ENCODE measurements around the gene CLIC2. TPM values are rescaled to one million over a fixed set of nuclear protein-coding genes. Genes with fewer than 3 reads are reported as not detected.
"Not testable (repeated sequence)": the region's sequence is repeated elsewhere in the genome, so short reads cannot be mapped to it uniquely, and the experiment has no call there.

Gene CLIC2
- total RNA-seq, 2 experiments from 2014 or later, result 0.16 TPM; not detected in 1

DNA sequence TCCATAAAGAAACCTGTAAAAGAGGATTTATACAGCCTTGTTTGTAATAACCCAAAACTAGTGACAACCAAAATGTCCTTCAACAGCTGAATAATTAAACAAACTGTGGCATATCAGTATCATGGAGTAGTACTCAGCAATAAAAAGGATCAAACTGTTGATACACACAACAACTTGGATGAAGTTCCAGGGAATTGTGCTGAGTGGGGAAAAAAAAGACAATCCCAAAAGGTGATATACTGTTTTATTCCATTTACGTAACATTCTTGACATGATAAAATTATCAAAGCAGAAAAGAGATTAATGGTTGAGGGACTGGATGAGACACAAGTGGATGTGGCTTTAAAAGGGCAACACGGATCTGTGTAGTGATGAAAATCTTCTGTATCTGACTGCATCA, 7.8 kb downstream of the CLIC2 start:
- Mint-ChIP-seq H3K9me3 (ENCODE audit: insufficient read depth) (no peaks in the 10 kb centered on the region), H3K4me1 (ENCODE audit: low read depth) (no peaks in the 10 kb centered on the region), H3K4me3 (no peak overlapping the region), H3K36me3 (ENCODE audit: low read depth) (no peaks in the 10 kb centered on the region), H3K27me3 (ENCODE audit: low read depth) (peaks cover 11% of the 10 kb centered on the region), H3K27ac (no peak overlapping the region)
- DNase-seq (no peak), ATAC-seq (no peak)
- POLR2A ChIA-PET, result no interaction called here
- CTCF ChIA-PET, result no interaction called here

DNA sequence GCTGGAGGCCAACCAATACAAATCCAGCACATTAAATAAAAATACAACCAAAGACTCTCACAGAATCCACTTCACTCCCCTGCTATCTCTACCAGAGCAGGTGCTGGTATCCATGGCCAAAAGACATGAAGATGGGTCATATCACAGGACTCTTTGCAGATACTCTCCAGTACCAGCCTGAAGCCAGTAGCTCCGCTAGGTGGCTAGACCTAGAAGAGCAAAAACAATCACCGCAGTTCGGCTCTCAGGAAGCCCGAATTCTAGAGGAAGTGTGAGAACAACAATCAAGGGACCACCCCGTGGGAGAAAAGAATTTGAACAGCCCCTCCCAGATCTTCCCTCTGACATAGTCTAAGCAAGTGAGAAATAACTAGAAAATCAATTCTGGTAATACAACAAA, 20.2 kb downstream of the CLIC2 start:
- Mint-ChIP-seq H3K4me1 (ENCODE audit: low read depth) (no peaks in the 10 kb centered on the region), H3K27ac (no peak overlapping the region), H3K9me3 (ENCODE audit: insufficient read depth) (no peaks in the 10 kb centered on the region), H3K27me3 (ENCODE audit: low read depth) (no peaks in the 10 kb centered on the region), H3K4me3 (no peak overlapping the region), H3K36me3 (ENCODE audit: low read depth) (no peaks in the 10 kb centered on the region)
- DNase-seq, result no peak
- CTCF ChIA-PET, result no interaction called here
- ATAC-seq, result no peak
- POLR2A ChIA-PET, result no interaction called here

DNA sequence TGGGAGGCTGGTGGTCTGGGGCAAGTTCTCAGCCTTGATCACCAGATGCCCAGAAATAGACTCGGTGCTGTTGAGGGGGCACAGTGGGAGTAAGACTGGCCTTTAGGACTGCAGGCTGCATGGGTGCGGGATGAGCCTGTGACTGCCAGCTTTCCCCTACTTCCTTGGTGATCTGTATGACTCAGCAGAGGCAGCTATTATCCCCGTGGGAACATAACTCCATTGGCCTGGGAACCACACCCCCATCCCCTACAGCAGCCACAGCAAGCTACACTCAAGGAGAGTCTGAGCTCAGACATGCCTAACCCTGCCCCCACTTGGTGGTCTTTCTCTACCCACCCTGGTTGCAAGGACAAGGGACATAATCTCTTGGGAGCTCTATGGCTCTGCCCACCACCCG, 20.6 kb downstream of the CLIC2 start:
- DNase-seq (no peak), ATAC-seq (no peak)
- H3K4me1 Mint-ChIP-seq (ENCODE audit: low read depth), result no peaks in the 10 kb centered on the region
- no peak overlapping the region for H3K4me3 Mint-ChIP-seq
- H3K9me3 Mint-ChIP-seq (ENCODE audit: insufficient read depth), result peaks cover under 1% of the 10 kb centered on the region
- no peak overlapping the region for H3K27ac Mint-ChIP-seq
- CTCF ChIA-PET, result no interaction called here
- no peaks in the 10 kb centered on the region for H3K36me3 Mint-ChIP-seq (ENCODE audit: low read depth)
- POLR2A ChIA-PET, result no interaction called here
- H3K27me3 Mint-ChIP-seq (ENCODE audit: low read depth), result no peaks in the 10 kb centered on the region

DNA sequence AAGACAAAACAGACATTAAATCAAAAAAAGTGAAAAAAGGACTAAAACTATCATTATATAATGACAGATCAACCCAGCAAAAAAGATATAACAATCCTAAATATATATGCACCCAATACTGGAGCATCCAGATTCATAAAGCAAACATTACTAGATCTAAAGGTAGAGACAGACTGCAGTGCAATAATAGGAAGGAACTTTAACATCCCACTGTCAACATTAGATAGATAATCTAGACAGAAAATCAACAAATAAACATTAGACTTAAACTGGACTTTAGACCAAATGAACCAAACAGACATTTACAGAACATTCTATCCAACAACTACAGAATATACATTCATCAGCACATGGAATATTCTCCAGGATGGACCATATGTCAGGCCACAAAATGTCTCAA, 40.6 kb downstream of the CLIC2 start:
- H3K4me3 Mint-ChIP-seq, result no peak overlapping the region
- CTCF ChIA-PET, result no interaction called here
- H3K36me3 Mint-ChIP-seq (ENCODE audit: low read depth), result no peaks in the 10 kb centered on the region
- H3K27me3 Mint-ChIP-seq (ENCODE audit: low read depth), result no peaks in the 10 kb centered on the region
- ATAC-seq (no peak), DNase-seq (no peak)
- H3K9me3 Mint-ChIP-seq (ENCODE audit: insufficient read depth), result no peaks in the 10 kb centered on the region
- no peak overlapping the region for H3K27ac Mint-ChIP-seq
- no peaks in the 10 kb centered on the region for H3K4me1 Mint-ChIP-seq (ENCODE audit: low read depth)
- POLR2A ChIA-PET, result no interaction called here

DNA sequence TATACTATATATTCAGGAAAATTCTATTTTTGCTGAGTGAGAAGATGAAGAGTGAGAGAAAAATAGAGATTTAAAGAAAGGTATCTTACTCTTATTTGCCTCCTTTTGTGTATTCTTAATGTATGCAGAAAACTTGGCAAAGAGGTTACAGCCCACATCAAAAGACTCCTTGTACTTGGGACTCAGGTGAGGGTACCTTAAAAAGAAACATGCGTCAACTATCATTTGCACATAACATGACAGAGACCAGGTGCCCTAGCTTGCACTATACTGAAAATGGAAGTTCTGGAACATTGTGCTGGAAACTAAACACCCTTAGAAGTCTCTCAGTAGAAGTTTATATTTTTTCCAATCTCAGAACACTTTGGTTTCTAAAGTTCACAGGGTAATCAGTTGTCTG, 54.5 kb downstream of the CLIC2 start:
- POLR2A ChIA-PET, result no interaction called here
- H3K36me3 Mint-ChIP-seq (ENCODE audit: low read depth), result no peaks in the 10 kb centered on the region

DNA sequence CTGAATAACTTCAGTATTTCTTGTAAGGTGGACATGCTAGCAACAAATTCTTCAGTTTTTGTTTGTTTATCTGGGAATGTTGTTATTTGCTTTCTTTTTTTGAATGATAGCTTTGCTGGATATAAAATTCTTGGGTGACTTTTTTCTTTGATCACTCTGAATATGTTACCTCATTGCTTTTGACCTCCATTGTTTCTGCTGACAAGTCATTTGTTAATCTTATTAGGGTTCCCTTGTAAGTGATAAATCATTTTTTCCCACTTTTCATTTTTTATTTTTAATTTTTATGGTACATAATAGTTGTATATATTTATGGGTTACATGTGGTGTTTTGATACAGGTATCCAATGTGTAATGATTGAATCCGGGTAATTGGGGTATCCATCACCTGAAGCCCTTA, 63.4 kb downstream of the CLIC2 start:
- ChIA-PET CTCF (no interaction called here), POLR2A (no interaction called here)
- DNase-seq, result no peak
- Mint-ChIP-seq H3K4me1 (ENCODE audit: low read depth) (no peaks in the 10 kb centered on the region), H3K36me3 (ENCODE audit: low read depth) (no peaks in the 10 kb centered on the region), H3K27me3 (ENCODE audit: low read depth) (no peaks in the 10 kb centered on the region), H3K9me3 (ENCODE audit: insufficient read depth) (no peaks in the 10 kb centered on the region), H3K4me3 (no peak overlapping the region), H3K27ac (no peak overlapping the region)
- ATAC-seq, result no peak

More for the DNA sequence above, 54.5 kb downstream of the CLIC2 start:
- H3K4me1 Mint-ChIP-seq (ENCODE audit: low read depth), result peaks cover 4% of the 10 kb centered on the region
- H3K27me3 Mint-ChIP-seq (ENCODE audit: low read depth), result no peaks in the 10 kb centered on the region
- DNase-seq (no peak), ATAC-seq (no peak)
- CTCF ChIA-PET, result interaction anchor here (1.5 kb wide), 1 partner anchor 10 kb away, joined by 4 read pairs; no protein-coding TSS in a partner anchor
- H3K9me3 Mint-ChIP-seq (ENCODE audit: insufficient read depth), result no peaks in the 10 kb centered on the region
- no peak overlapping the region for H3K4me3 Mint-ChIP-seq
- no peak overlapping the region for H3K27ac Mint-ChIP-seq

DNA sequence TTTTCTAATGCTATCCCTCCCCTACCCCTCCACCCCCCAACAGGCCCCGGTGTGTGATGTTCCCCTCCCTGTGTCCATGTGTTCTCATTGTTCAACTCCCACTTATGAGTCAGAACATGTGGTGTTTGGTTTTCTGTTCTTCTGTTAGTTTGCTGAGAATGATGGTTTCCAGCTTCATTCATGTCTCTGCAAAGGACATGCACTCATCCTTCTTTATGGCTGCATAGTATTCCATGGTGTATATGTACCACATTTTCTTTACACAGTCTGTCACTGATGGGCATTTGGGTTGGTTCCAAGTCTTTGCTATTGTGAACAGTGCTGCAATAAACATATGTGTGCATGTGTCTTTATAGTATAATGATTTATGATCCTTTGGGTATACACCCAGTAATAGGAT, 66.4 kb downstream of the CLIC2 start:
- H3K27me3 Mint-ChIP-seq (ENCODE audit: low read depth); POLR2A ChIA-PET: not testable (repeated sequence)

DNA sequence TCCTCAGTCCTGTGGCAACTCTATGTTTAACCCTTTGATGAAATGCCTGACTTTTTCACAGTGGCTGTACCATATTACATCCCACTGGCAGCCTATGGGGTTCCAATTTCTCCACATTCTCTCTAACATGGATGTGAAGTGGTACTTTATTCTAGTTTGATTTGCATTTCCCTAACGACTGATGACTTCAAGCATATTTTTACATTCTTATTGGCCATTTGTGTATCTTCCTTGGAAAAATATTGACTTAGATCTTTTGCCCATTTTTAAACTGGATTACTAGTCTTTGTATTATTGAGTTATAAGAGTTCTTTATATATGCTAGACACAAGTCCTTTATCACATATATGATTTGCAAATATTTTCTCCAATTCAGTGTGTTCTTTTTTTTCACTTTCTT, 68.0 kb downstream of the CLIC2 start:
- no peaks in the 10 kb centered on the region for H3K9me3 Mint-ChIP-seq (ENCODE audit: insufficient read depth)
- no peak overlapping the region for H3K4me3 Mint-ChIP-seq
- no peaks in the 10 kb centered on the region for H3K27me3 Mint-ChIP-seq (ENCODE audit: low read depth)
- peaks cover under 1% of the 10 kb centered on the region for H3K36me3 Mint-ChIP-seq (ENCODE audit: low read depth)
- ATAC-seq (no peak), DNase-seq (no peak)
- CTCF ChIA-PET, result no interaction called here
- no peak overlapping the region for H3K27ac Mint-ChIP-seq
- H3K4me1 Mint-ChIP-seq (ENCODE audit: low read depth), result peaks cover 19% of the 10 kb centered on the region
- POLR2A ChIA-PET, result no interaction called here

More for the DNA sequence above, 66.4 kb downstream of the CLIC2 start:
- DNase-seq; ATAC-seq; H3K9me3 Mint-ChIP-seq (ENCODE audit: insufficient read depth); CTCF ChIA-PET; H3K4me1 Mint-ChIP-seq (ENCODE audit: low read depth); H3K36me3 Mint-ChIP-seq (ENCODE audit: low read depth); H3K4me3 Mint-ChIP-seq; H3K27ac Mint-ChIP-seq: not testable (repeated sequence)

DNA sequence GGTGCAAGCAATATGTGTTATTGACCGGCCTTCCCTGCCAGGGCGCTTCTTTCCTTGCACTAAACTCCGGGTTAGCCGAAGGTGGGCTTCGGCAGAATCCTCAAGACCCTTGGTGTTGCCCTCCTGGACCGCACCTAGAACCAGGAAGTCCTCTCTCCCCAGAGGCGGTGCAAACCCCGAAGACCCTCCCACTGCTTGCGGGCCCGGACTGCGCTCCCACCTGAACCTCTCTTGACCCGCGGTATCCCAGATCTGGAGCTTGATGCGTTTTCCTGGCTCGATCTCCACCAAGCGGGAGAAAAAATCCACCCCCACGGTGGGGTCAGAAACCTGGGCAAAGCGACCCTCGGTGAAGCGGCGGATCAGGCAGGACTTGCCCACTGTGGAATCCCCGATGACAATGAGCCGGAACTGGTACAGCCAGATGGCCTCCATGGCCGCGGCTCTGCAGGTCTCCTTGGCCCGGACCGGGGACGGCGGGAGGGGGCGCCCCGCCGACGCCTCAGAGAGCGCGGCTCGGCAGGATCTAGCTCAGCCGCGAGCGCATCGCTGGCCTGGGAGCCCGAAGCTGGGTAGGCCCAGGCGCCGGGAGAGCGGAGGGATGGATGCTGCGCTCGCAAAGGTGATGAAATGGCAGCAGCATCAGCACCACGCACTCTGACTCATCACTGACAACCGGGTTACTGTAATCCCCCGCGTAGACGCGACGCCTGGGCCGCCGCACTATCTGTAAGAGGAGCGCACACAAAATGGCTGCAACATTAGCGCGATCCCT, 70.4 kb downstream of the CLIC2 start, which contains the start of gene RAB39B:
RAB39B (minus strand) TSS at position 638 of the 775 bp plus-strand sequence; CDS start at position 435, 203 bp downstream.
- H3K4me1 Mint-ChIP-seq (ENCODE audit: low read depth), result peaks cover 24% of the 10 kb centered on the region
- ChIA-PET POLR2A (interaction anchor here (0.6 to 1.2 kb wide), 2 partner anchors 47 to 237 kb away, joined by 3 read pairs; partner anchors contain the start of gene FUNDC2), CTCF (interaction anchor here (1.3 kb wide), 2 partner anchors 47 to 215 kb away, joined by 3 to 4 read pairs; no protein-coding TSS in a partner anchor)
- H3K36me3 Mint-ChIP-seq (ENCODE audit: low read depth), result peaks cover 6% of the 10 kb centered on the region
- peak within 1 kb of the TSS; percentile 84 for H3K4me3 Mint-ChIP-seq
- ATAC-seq (peak; percentile 95), DNase-seq (peak; percentile 81)
- H3K27ac Mint-ChIP-seq, result peak within 1 kb of the TSS; percentile 77
- no peaks in the 10 kb centered on the region for H3K27me3 Mint-ChIP-seq (ENCODE audit: low read depth)
- H3K9me3 Mint-ChIP-seq (ENCODE audit: insufficient read depth), result no peaks in the 10 kb centered on the region

DNA sequence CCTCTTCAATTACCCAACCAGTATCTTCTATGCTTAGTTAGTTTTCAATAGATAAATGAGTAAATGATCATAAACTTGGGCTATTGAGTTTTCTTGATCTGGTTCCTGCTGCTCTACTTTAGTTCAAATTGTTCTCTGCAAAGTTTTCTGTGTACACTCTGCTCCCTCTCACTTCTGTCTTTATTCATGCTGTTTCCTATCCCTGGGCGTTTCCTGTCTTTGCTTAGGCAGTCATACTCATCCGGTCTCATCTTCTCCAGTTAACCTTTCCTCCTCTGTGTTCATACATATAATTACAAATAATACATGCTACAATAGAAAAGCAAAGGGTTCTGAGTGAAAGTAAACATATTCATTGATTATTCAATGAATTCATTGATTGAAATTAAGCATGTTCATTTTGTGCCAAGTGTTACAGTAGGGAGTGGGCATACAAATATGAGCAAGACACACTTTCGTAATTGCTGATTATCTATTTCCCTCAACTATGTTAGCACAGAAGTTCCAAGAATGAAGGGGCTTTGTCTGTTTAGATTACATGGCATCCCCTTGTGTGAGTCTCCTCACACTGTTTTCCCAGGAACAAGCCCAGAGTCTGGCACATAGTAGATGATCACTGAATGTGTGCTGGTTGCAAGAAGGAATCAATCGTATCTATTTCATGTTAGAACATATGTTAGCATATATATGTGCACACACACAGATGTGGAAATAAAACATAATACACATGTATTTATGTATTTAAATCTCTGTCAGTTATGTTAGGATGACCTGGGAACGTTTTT, 71.3 kb downstream of the CLIC2 start:
- no peak for DNase-seq
- no peaks in the 10 kb centered on the region for H3K9me3 Mint-ChIP-seq (ENCODE audit: insufficient read depth)
- H3K36me3 Mint-ChIP-seq (ENCODE audit: low read depth), result peaks cover 6% of the 10 kb centered on the region
- CTCF ChIA-PET, result interaction anchor here (1.3 kb wide), 2 partner anchors 46 to 214 kb away, joined by 3 to 4 read pairs; no protein-coding TSS in a partner anchor
- POLR2A ChIA-PET, result interaction anchor here (0.6 to 1.2 kb wide), 2 partner anchors 46 to 236 kb away, joined by 3 read pairs; partner anchors contain the start of gene FUNDC2
- peak overlapping the region; percentile 77 for H3K27ac Mint-ChIP-seq
- no peaks in the 10 kb centered on the region for H3K27me3 Mint-ChIP-seq (ENCODE audit: low read depth)
- H3K4me3 Mint-ChIP-seq, result peak overlapping the region; percentile 84
- peaks cover 24% of the 10 kb centered on the region for H3K4me1 Mint-ChIP-seq (ENCODE audit: low read depth)
- ATAC-seq, result peak; percentile 42

DNA sequence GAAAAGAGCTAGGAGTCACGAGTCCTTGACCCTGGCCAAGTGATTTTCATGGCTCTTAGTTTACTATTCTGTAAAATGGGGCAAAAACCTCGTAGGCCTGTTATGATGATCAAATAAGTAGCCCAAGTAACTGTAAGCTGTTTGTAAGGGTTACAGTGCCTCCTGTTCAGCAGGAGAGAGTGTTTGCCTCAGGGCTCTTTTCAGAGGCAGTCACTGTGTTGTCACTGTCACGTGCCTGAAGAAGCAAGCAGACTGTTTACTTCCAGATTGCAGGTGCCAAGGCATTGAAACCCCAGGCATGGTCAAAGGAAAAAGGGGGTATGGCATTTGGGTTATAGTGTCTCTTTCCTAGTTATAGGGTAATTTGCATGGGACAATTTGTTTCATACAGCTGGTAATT, 74.7 kb downstream of the CLIC2 start:
- peaks cover 23% of the 10 kb centered on the region for H3K4me1 Mint-ChIP-seq (ENCODE audit: low read depth)
- H3K4me3 Mint-ChIP-seq, result no peak overlapping the region
- no peak for DNase-seq
- ATAC-seq, result no peak
- CTCF ChIA-PET, result no interaction called here
- no peaks in the 10 kb centered on the region for H3K27me3 Mint-ChIP-seq (ENCODE audit: low read depth)
- H3K27ac Mint-ChIP-seq, result no peak overlapping the region
- POLR2A ChIA-PET, result no interaction called here
- peaks cover 6% of the 10 kb centered on the region for H3K36me3 Mint-ChIP-seq (ENCODE audit: low read depth)
- no peaks in the 10 kb centered on the region for H3K9me3 Mint-ChIP-seq (ENCODE audit: insufficient read depth)

DNA sequence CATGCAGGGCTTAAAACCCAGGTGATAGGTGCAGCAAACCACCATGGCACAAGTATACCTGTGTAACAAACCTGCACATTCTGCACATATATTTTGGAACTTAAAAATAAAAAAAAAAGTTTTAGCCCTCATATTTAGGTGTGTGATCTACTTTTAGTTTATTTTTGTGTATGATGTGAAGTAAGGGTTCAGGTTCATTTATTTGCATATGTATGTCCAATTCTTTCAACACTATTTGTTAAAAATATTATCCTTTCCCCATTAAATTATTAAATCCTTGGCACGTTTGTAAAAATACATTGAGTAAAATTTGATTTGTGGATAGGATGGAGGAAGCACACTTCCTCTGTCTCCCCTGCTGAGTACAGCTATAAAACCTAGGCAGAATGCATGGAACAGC, 83.0 kb downstream of the CLIC2 start:
- ATAC-seq (no peak), DNase-seq (no peak)
- H3K27ac Mint-ChIP-seq, result no peak overlapping the region
- H3K4me1 Mint-ChIP-seq (ENCODE audit: low read depth), result no peaks in the 10 kb centered on the region
- POLR2A ChIA-PET, result no interaction called here
- CTCF ChIA-PET, result no interaction called here
- no peaks in the 10 kb centered on the region for H3K9me3 Mint-ChIP-seq (ENCODE audit: insufficient read depth)
- H3K27me3 Mint-ChIP-seq (ENCODE audit: low read depth), result no peaks in the 10 kb centered on the region
- H3K36me3 Mint-ChIP-seq (ENCODE audit: low read depth), result no peaks in the 10 kb centered on the region
- H3K4me3 Mint-ChIP-seq, result no peak overlapping the region
